Caco-2 (cell line): Measurements from ENCODE around the gene GRK2. TPM values are rescaled to one million over a fixed set of nuclear protein-coding genes. Genes with fewer than 3 reads are reported as not detected.

Experiments used
- BruUV-seq: library from RNA; stranded (reverse); fragments of 400-500 nt; replicated peaks from 2 replicates; lab custom pipeline; 2021; lab: Mats Ljungman, UMichigan
- CTCF ChIA-PET: fragments of 300-600 bp; sonication (Branson Sonifier 250); formaldehyde crosslinking; loops from one replicate; lab custom pipeline; 2022; ENCODE audit warnings: antibody characterized with exemption; lab: Charles Lee
- POLR2A ChIA-PET: fragments of 300-600 bp; sonication (Branson Sonifier 250); formaldehyde crosslinking; loops from one replicate; lab custom pipeline; 2022; ENCODE audit warnings: antibody characterized with exemption; lab: Charles Lee
- DNase-seq, 2 experiments: peaks; one replicate each; pipeline versions ENCODE4 v3.0.0 to v3.0.0-alpha.2; 2020 to 2022
- H3K27me3 ChIP-seq: replicated peaks from 2 replicates; pipeline ENCODE4 v1.6.0; 2011; ENCODE audit warnings: low read length; ENCODE audit not compliant: control insufficient read depth, insufficient read depth
- H3K36me3 ChIP-seq: 2 replicates; pipeline ENCODE4 v1.5.1; 2011; ENCODE audit warnings: low read length; ENCODE audit not compliant: control insufficient read depth, insufficient read depth
- H3K4me1 ChIP-seq: fragments of 250-450 bp; sonication (Bioruptor Pico); 2 replicates; pipeline ENCODE4 v1.5.1; 2020; ENCODE audit warnings: mild to moderate bottlenecking
- H3K4me3 ChIP-seq: 2 replicates; pipeline ENCODE4 v1.5.1; 2011; ENCODE audit warnings: low read depth, mild to moderate bottlenecking, control low read depth, low read length
- H3K9me3 ChIP-seq: fragments of 250-450 bp; sonication (Bioruptor Pico); 2 replicates; pipeline ENCODE4 v1.5.1; 2020; ENCODE audit warnings: mild to moderate bottlenecking, moderate library complexity
- H3K27ac Mint-ChIP-seq: one replicate; pipeline ENCODE4 v1.8.0; 2022; ENCODE audit warnings: mixed read lengths; ENCODE audit not compliant: unreplicated experiment
- H3K27me3 Mint-ChIP-seq: one replicate; pipeline ENCODE4 v1.8.0; 2022; ENCODE audit warnings: mixed read lengths; ENCODE audit not compliant: insufficient read depth, unreplicated experiment
- H3K36me3 Mint-ChIP-seq: one replicate; pipeline ENCODE4 v1.8.0; 2022; ENCODE audit warnings: mild to moderate bottlenecking, mixed read lengths; ENCODE audit not compliant: insufficient read depth, unreplicated experiment
- H3K4me1 Mint-ChIP-seq: one replicate; pipeline ENCODE4 v1.8.0; 2022; ENCODE audit warnings: low read depth, mixed read lengths; ENCODE audit not compliant: unreplicated experiment
- H3K4me3 Mint-ChIP-seq: one replicate; pipeline ENCODE4 v1.8.0; 2022; ENCODE audit warnings: mild to moderate bottlenecking, moderate library complexity, mixed read lengths; ENCODE audit not compliant: unreplicated experiment
- H3K9me3 Mint-ChIP-seq: one replicate; pipeline ENCODE4 v1.8.0; 2022; ENCODE audit warnings: mixed read lengths; ENCODE audit not compliant: unreplicated experiment
- CTCF ChIP-seq, 2 experiments: fragments of 200-600 bp in 1 of 2; IDR thresholded peaks; 1 replicate in 1 of 2; 2 replicates in 1 of 2; pipeline versions ENCODE4 v1.5.1 to v1.8.0; 2011 to 2022; ENCODE audit warnings: antibody characterized with exemption in 1 of 2, control low read depth in 1 of 2, inconsistent platforms in 1 of 2, low read depth in 1 of 2, low read length in 1 of 2, mild to moderate bottlenecking in 1 of 2, moderate library complexity in 1 of 2; ENCODE audit not compliant: insufficient read depth in 1 of 2, severe bottlenecking in 1 of 2, unreplicated experiment in 1 of 2
- intact Hi-C: fragments of 100-400 bp; cut with micrococcal nuclease; formaldehyde crosslinking; loops from one replicate; pipeline ENCODE4 v1.10.0; 2022; ENCODE audit not compliant: unreplicated experiment
- total RNA-seq: library from RNA; stranded (reverse); gene quantifications from 2 replicates; pipeline ENCODE4 v1.2.3, GENCODE V29; 2022

The GRK2 gene
- total RNA-seq, 1 experiment from 2014 or later: 120 TPM

GRCh38 chr11:67280341-67280787, 14.1 kb downstream of the GRK2 start:
- intact Hi-C loops: no loop called here
- H3K27me3 Mint-ChIP-seq: no peaks in the 10 kb centered on the region

GRCh38 chr11:67280788-67281551, 14.7 kb downstream of the GRK2 start:
- peaks cover 83% of the 10 kb centered on the region for H3K36me3 Mint-ChIP-seq
- no peak for DNase-seq
- H3K36me3 ChIP-seq: peaks cover 10% of the 10 kb centered on the region
- no peaks in the 10 kb centered on the region for H3K9me3 ChIP-seq
- no peaks in the 10 kb centered on the region for H3K4me1 Mint-ChIP-seq
- H3K27me3 ChIP-seq: no peaks in the 10 kb centered on the region
- no peak for TF ChIP-seq CTCF (IDR thresholded peaks at IDR 0.05; ENCODE audit: insufficient read depth in 1 of 2, low read depth in 1 of 2, low read length in 1 of 2, severe bottlenecking in 1 of 2, unreplicated experiment in 1 of 2)
- H3K4me1 ChIP-seq: no peaks in the 10 kb centered on the region
- no peaks in the 10 kb centered on the region for H3K27me3 Mint-ChIP-seq
- no peak overlapping the region for H3K4me3 ChIP-seq
- H3K9me3 Mint-ChIP-seq: no peaks in the 10 kb centered on the region
- ChIA-PET CTCF (no interaction called here), POLR2A (interaction anchor here (0.6 kb wide), 1 partner anchor 111 kb away, joined by 3 read pairs; the partner anchor contains the start of gene RAD9A)
- intact Hi-C loops: no loop called here
- H3K4me3 Mint-ChIP-seq: no peak overlapping the region
- BruUV-seq: no TSS peak
- no peak overlapping the region for H3K27ac Mint-ChIP-seq

More at GRCh38 chr11:67280341-67280787, 14.1 kb downstream of the GRK2 start:
- TF ChIP-seq CTCF (IDR thresholded peaks at IDR 0.05; ENCODE audit: insufficient read depth in 1 of 2, low read depth in 1 of 2, low read length in 1 of 2, severe bottlenecking in 1 of 2, unreplicated experiment in 1 of 2): no peak
- Histone ChIP-seq H3K4me3 (no peak overlapping the region), H3K36me3 (peaks cover 11% of the 10 kb centered on the region), H3K9me3 (no peaks in the 10 kb centered on the region), H3K4me1 (no peaks in the 10 kb centered on the region), H3K27me3 (no peaks in the 10 kb centered on the region)
- no peak for DNase-seq
- Mint-ChIP-seq H3K36me3 (peaks cover 83% of the 10 kb centered on the region), H3K4me1 (no peaks in the 10 kb centered on the region), H3K27ac (no peak overlapping the region), H3K4me3 (no peak overlapping the region), H3K9me3 (no peaks in the 10 kb centered on the region)
- CTCF ChIA-PET: no interaction called here
- POLR2A ChIA-PET: no interaction called here
- no TSS peak for BruUV-seq

DNA sequence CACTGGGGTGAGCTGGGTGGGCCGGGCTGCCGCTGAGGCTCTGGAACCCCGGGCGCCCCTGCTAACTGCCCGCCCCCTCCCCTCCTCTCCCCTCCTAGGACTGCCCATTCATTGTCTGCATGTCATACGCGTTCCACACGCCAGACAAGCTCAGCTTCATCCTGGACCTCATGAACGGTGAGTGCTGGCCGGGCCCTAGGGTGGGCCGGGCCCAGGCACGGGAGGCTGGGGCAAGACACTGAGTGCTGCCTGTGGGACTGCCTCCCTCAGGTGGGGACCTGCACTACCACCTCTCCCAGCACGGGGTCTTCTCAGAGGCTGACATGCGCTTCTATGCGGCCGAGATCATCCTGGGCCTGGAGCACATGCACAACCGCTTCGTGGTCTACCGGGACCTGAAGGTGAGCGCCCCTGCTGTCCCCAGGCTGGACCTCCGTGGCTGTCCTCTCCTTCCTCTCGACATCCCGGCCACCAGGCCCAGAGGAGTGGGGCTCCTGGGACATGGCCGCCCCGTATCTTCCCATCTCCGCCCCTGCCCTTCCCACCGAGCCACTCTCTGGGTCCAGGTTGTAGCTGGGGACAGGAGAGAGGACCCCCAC, 15.4 kb downstream of the GRK2 start:
- ChIA-PET CTCF (no interaction called here), POLR2A (interaction anchor here (0.6 kb wide), 2 partner anchors 15 to 110 kb away, joined by 3 read pairs; partner anchors contain the start of gene RAD9A)
- Mint-ChIP-seq H3K4me1 (no peaks in the 10 kb centered on the region), H3K27ac (no peak overlapping the region), H3K27me3 (no peaks in the 10 kb centered on the region), H3K9me3 (no peaks in the 10 kb centered on the region), H3K36me3 (peaks cover 84% of the 10 kb centered on the region), H3K4me3 (no peak overlapping the region)
- H3K27me3 ChIP-seq: no peaks in the 10 kb centered on the region
- intact Hi-C loops: no loop called here
- no peak overlapping the region for H3K4me3 ChIP-seq
- TF ChIP-seq CTCF (IDR thresholded peaks at IDR 0.05; ENCODE audit: insufficient read depth in 1 of 2, low read depth in 1 of 2, low read length in 1 of 2, severe bottlenecking in 1 of 2, unreplicated experiment in 1 of 2): no peak
- H3K4me1 ChIP-seq: no peaks in the 10 kb centered on the region
- DNase-seq: no peak
- H3K9me3 ChIP-seq: no peaks in the 10 kb centered on the region
- peaks cover 12% of the 10 kb centered on the region for H3K36me3 ChIP-seq
- BruUV-seq: no TSS peak
